Measurements from ENCODE around the gene SEL1L3. TPM values are rescaled to one million over a fixed set of nuclear protein-coding genes. Genes with fewer than 3 reads are reported as not detected.
A peak's percentile ranks its signal among the peaks of the same experiment; 100 is the strongest.

Gene SEL1L3
- total and polyA plus RNA-seq, 9 of the 15 experiments (the other 6 are each of a cell fraction or from before 2014, with no cell fraction given), result 10.0 to 44.3 (median 21.6) TPM

DNA sequence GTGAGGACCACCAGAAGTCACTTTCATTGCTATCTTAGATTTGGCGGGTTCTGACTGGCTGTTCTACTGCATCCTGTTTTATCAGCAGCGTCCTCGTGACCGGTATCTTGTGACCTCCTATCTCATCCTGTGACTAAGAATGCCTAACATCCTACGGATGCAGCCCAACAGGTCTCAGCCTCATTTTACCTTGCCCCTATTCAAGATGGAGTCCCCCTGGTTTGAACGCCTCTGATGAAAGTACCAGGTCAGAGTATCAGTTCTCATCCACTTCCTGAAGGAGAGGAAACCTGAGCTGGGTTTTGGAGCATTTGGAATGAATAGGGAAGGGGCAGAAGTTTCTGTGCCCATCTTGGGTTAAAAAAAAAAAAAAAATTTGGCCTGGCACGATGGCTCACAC is 136.9 kb downstream of the SEL1L3 start (continued):
- TF ChIP-seq ZNF79 (CRISPR knock-in tag; IDR thresholded peaks at IDR 0.05; ENCODE audit: low read depth), result peak; percentile 55; the same call in 1 of the 2 replicates
- TF ChIP-seq, protein P1, sequence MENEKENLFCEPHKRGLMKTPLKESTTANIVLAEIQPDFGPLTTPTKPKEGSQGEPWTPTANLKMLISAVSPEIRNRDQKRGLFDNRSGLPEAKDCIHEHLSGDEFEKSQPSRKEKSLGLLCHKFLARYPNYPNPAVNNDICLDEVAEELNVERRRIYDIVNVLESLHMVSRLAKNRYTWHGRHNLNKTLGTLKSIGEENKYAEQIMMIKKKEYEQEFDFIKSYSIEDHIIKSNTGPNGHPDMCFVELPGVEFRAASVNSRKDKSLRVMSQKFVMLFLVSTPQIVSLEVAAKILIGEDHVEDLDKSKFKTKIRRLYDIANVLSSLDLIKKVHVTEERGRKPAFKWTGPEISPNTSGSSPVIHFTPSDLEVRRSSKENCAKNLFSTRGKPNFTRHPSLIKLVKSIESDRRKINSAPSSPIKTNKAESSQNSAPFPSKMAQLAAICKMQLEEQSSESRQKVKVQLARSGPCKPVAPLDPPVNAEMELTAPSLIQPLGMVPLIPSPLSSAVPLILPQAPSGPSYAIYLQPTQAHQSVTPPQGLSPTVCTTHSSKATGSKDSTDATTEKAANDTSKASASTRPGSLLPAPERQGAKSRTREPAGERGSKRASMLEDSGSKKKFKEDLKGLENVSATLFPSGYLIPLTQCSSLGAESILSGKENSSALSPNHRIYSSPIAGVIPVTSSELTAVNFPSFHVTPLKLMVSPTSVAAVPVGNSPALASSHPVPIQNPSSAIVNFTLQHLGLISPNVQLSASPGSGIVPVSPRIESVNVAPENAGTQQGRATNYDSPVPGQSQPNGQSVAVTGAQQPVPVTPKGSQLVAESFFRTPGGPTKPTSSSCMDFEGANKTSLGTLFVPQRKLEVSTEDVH (IDR thresholded peaks at IDR 0.05; ENCODE audit: low read depth, partially characterized antibody), result no peak
- TF ChIP-seq BRCA1 (IDR thresholded peaks at IDR 0.05), result no peak
- TF ChIP-seq BRCA1 (CRISPR knock-in tag; IDR thresholded peaks at IDR 0.05), result no peak
- TF ChIP-seq LARP7 (IDR thresholded peaks at IDR 0.05), result no peak
- TF ChIP-seq NRF1 (conservative IDR thresholded peaks at IDR 0.05 in 1 of 2, IDR thresholded peaks at IDR 0.05 in 1 of 2), result no peak
- no peak for TF ChIP-seq CREBBP (IDR thresholded peaks at IDR 0.05; ENCODE audit: low read depth, low read length)
- no peak for TF ChIP-seq KDM4B (IDR thresholded peaks at IDR 0.05; ENCODE audit: borderline replicate concordance in 2 of 2, low read depth in 1 of 2)
- TF ChIP-seq NR2C2 (CRISPR knock-in tag; IDR thresholded peaks at IDR 0.05), result no peak
- peak; percentile 21; the same call in 1 of the 2 replicates for TF ChIP-seq NR2C2 (tag; IDR thresholded peaks at IDR 0.05)
- TF ChIP-seq, protein P2, sequence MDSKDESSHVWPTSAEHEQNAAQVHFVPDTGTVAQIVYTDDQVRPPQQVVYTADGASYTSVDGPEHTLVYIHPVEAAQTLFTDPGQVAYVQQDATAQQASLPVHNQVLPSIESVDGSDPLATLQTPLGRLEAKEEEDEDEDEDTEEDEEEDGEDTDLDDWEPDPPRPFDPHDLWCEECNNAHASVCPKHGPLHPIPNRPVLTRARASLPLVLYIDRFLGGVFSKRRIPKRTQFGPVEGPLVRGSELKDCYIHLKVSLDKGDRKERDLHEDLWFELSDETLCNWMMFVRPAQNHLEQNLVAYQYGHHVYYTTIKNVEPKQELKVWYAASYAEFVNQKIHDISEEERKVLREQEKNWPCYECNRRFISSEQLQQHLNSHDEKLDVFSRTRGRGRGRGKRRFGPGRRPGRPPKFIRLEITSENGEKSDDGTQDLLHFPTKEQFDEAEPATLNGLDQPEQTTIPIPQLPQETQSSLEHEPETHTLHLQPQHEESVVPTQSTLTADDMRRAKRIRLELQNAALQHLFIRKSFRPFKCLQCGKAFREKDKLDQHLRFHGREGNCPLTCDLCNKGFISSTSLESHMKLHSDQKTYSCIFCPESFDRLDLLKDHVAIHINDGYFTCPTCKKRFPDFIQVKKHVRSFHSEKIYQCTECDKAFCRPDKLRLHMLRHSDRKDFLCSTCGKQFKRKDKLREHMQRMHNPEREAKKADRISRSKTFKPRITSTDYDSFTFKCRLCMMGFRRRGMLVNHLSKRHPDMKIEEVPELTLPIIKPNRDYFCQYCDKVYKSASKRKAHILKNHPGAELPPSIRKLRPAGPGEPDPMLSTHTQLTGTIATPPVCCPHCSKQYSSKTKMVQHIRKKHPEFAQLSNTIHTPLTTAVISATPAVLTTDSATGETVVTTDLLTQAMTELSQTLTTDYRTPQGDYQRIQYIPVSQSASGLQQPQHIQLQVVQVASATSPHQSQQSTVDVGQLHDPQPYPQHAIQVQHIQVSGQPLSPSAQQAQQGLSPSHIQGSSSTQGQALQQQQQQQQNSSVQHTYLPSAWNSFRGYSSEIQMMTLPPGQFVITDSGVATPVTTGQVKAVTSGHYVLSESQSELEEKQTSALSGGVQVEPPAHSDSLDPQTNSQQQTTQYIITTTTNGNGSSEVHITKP (IDR thresholded peaks at IDR 0.05; ENCODE audit: partially characterized antibody), result no peak
- peak; percentile 79; the same call in 1 of the 2 replicates for TF ChIP-seq HDAC8 (tag; IDR thresholded peaks at IDR 0.05)
- TF ChIP-seq PTRF (tag; IDR thresholded peaks at IDR 0.05), result no peak
- TF ChIP-seq, protein P3, sequence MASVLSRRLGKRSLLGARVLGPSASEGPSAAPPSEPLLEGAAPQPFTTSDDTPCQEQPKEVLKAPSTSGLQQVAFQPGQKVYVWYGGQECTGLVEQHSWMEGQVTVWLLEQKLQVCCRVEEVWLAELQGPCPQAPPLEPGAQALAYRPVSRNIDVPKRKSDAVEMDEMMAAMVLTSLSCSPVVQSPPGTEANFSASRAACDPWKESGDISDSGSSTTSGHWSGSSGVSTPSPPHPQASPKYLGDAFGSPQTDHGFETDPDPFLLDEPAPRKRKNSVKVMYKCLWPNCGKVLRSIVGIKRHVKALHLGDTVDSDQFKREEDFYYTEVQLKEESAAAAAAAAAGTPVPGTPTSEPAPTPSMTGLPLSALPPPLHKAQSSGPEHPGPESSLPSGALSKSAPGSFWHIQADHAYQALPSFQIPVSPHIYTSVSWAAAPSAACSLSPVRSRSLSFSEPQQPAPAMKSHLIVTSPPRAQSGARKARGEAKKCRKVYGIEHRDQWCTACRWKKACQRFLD (CRISPR knock-in tag; IDR thresholded peaks at IDR 0.05), result peak; percentile 80; the same call in 1 of the 2 replicates
- TF ChIP-seq ZNF197 (CRISPR knock-in tag; IDR thresholded peaks at IDR 0.05; ENCODE audit: low read depth), result no peak
- no peak for TF ChIP-seq SP2 (IDR thresholded peaks at IDR 0.05; ENCODE audit: extremely low read depth, low read depth, low read length, poor library complexity, severe bottlenecking)
- no peak for TF ChIP-seq SRSF7 (optimal IDR thresholded peaks at IDR 0.05; ENCODE audit: low read depth, low read length)
